Measurements from ENCODE around the gene NCKAP5.

Gene NCKAP5

GRCh38 chr2:133333181-133333580, 235.1 kb downstream of the NCKAP5 start:
- no peak for DNase-seq (ENCODE audit: low spot score)

- DNase-seq (ENCODE audit: low spot score): no peak
Measured at GRCh38 chr2:133331436-133331835, 236.8 kb downstream of the NCKAP5 start.

DNA sequence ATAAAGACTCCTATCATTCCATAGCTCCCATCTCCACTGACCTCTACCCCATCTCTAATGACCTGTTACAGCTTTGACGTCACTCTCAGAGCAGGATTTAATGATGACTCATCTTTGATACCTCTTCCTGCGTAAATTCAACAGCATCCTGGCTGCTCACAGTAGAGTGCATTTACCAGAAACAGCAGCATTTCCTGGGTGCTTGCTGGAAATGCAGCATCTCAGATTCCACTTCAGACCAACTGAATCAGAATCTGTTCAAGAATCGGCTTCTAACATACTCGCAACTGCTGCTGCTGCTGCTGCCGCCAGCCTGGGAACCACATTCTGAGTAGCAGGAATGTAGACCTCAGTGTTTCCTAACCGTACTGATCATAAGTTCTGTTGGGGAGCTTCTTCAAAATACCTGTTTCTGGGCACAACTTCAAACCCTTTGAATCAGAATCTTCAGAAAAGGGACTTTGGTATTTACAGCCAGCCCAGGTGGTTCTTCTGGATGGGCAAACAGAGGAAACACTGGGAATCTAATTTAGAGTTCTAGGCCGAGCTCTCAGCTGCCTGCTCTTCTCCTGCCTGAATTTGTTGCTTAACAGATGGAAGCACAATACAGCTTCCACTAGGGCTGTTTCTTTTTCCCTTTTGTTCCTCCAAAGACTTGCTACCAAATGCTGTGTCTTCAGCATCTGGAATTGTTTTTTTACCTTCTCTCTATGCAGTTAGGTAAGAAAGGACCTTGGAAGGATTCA, 241.4 kb downstream of the NCKAP5 start:
- no peak for DNase-seq (ENCODE audit: low spot score)

GRCh38 chr2:133324150-133324561, 244.1 kb downstream of the NCKAP5 start:
- DNase-seq (ENCODE audit: low spot score): no peak

- DNase-seq (ENCODE audit: low spot score): no peak
Measured at GRCh38 chr2:133322909-133323308, 245.4 kb downstream of the NCKAP5 start.

- no peak for DNase-seq (ENCODE audit: low spot score)
Measured at GRCh38 chr2:133317178-133317577, 251.1 kb downstream of the NCKAP5 start.

DNA sequence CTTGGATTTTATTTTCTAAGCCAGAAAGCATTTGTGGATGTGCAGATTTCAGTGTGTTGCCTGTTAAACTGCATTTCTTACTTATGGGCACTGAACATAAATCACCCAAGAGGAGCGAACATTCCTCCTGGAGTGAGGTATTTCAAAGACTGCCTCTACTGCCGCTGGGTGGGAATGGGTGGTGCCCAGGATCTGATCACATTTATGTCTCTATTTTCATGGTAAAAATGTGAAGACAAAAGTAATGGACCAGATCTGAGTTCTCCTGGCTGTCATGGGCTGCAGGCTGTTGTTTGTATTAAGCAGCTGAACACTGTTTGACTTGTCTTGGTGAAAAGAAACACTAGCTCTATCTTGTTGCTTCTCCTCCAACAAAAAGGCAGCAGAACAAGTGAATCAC, 251.7 kb downstream of the NCKAP5 start:
- DNase-seq (ENCODE audit: low spot score): no peak

DNA sequence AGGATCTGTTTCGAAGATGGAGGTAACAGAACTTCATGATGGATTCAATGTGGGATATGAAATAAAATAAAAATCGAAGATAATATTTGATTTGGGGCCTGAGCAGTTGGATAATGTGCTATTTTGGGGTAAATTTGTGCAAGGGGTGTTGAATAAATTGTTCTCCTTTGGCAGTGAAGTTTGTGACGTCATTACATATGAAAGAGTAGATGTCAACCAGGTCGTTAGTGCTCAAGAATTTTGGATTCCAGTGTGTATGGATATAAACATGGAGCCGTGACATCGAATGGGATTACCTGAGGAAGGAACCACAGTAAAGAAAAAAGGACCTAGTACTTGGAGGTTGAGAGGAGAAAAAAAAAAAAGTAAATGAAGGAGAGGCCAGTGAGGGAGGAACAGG, 253.0 kb downstream of the NCKAP5 start:
- DNase-seq (ENCODE audit: low spot score): no peak

- DNase-seq (ENCODE audit: low spot score): no peak
Measured at GRCh38 chr2:133314795-133315194, 253.5 kb downstream of the NCKAP5 start.

- DNase-seq (ENCODE audit: low spot score): no peak
Measured at GRCh38 chr2:133312038-133312729, 256.1 kb downstream of the NCKAP5 start.

- DNase-seq (ENCODE audit: low spot score): no peak
Measured at GRCh38 chr2:133306236-133306635, 262.0 kb downstream of the NCKAP5 start.

GRCh38 chr2:133304344-133304743, 263.9 kb downstream of the NCKAP5 start:
- DNase-seq (ENCODE audit: low spot score): no peak

GRCh38 chr2:133303150-133303549, 265.1 kb downstream of the NCKAP5 start:
- no peak for DNase-seq (ENCODE audit: low spot score)

DNA sequence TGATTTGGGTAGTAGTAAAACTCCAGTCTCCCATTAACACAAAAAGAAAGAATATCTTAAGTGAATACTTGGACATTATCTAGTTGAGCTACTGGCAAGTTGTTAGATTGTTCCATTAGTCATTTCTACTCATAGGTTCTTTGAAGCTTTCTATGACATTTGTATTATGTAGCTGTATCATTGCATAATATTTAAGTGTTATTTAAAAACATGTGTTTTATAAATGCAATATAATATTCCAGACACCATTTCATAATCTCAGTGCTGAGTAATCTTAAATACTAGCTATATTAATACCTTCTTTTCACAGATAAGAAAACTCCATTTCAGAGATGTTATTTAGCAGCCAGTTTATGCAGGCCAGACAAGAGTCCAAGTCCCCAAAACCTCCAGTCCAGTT, 271.9 kb downstream of the NCKAP5 start:
- DNase-seq (ENCODE audit: low spot score): no peak

- DNase-seq (ENCODE audit: low spot score): no peak
Measured at GRCh38 chr2:133293544-133294353, 274.5 kb downstream of the NCKAP5 start.

DNA sequence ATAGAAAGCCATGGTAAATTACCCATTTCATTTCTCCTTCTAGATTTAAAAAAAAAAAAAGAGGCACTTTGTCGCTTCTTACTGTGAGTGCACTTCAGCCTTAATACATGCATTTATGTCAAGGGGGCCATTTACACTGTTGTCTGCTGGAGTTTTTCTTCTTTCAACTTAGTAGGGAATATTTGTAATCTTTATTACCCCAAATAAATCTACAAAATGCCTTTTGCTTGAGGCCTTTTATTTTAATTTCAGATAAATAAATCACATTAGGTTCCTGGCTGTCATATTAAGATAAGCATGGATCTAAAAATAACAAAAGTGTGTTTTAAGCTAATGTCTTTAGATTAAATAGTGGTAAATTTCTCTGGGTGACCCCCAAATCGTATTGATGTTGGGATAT, 276.0 kb downstream of the NCKAP5 start:
- no peak for DNase-seq (ENCODE audit: low spot score)

DNA sequence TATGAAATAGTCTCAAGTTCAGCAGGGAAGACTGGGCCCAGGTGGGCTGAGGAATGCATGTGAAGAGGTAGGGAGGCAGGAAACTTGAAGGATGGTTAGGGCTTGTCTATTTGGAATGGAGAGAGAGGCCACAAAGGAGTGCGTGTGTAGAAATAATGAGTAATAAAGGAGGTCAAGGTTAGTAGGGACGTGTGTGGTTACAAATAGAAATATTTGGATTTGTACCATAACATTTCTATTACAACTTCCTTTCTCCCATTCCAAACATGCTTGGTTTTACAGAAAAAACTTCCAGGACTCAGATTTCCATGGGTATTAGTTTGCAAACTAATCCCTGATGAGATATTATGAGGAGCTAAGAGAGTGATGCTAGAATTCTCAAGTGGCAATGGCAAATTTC, 280.6 kb downstream of the NCKAP5 start:
- no peak for DNase-seq (ENCODE audit: low spot score)

- no peak for DNase-seq (ENCODE audit: low spot score)
Measured at GRCh38 chr2:133286326-133286922, 281.8 kb downstream of the NCKAP5 start.

- DNase-seq (ENCODE audit: low spot score): no peak
Measured at GRCh38 chr2:133273031-133273430, 295.2 kb downstream of the NCKAP5 start.

DNA sequence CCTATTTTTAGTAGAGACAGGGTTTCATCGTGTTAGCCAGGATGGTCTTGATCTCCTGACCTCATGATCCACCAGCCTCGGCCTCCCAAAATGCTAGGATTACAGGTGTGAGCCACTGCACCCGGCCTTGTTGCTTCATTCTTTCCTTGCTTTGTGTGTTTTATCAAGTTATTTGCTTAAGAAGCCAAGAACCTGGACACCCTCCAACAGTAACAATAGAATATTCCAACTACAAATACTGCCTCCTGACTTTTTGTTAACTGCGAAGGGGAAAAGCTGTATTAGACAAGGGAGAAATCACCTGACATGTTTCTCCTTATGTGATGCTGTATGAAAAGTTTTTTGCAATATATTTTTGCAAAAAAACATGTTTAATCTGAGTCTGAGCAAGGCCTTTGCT, 297.2 kb downstream of the NCKAP5 start:
- DNase-seq (ENCODE audit: low spot score): no peak

DNA sequence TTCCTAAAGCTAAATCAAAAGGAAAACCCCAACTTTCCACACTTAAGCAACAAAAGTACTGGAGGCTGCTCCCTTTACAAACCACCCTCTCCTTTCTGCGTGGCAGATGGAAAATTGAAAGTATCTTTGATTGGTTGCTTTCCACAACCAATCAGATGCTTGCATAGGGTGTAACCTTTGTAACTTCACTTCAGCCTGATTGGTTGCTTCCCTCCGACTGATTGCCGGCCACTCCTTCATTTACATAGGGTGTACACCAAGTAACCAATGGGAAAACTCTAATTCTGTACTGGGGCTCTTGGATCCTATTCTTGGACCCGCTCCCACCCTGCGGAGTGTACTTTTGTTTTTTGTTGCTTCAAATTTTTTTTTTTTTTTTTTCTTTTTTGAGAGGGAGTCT, 297.7 kb downstream of the NCKAP5 start:
- DNase-seq (ENCODE audit: low spot score): no peak

GRCh38 chr2:133266926-133267590, 301.2 kb downstream of the NCKAP5 start:
- no peak for DNase-seq (ENCODE audit: low spot score)

Data from globus pallidus (tissue), 1 donor.